SU-DHL-6 (cell line): ENCODE data around the gene UGT2A3.
"Not testable (repeated sequence)": the region's sequence is repeated elsewhere in the genome, so short reads cannot be mapped to it uniquely, and the experiment has no call there.

Experiments
- H2AFZ ChIP-seq: fragments of 200-600 bp; sonication (generic); 2 replicates; pipeline ENCODE4 v1.6.1; 2014; ENCODE audit warnings: low read depth, mild to moderate bottlenecking, moderate library complexity, mixed read lengths, antibody characterized with exemption, low read length; ENCODE audit not compliant: severe bottlenecking
- H3F3A ChIP-seq: fragments of 200-600 bp; shearing (Covaris generic); 2 replicates; pipeline ENCODE4 v1.6.0; 2016; ENCODE audit warnings: antibody characterized with exemption, mild to moderate bottlenecking; ENCODE audit not compliant: insufficient read depth
- H3K27ac ChIP-seq: fragments of 200-600 bp; sonication (generic); 2 replicates; pipeline ENCODE4 v1.5.1; 2016; ENCODE audit warnings: low read depth, mild to moderate bottlenecking, low read length, moderate library complexity, mixed read lengths
- H3K27me3 ChIP-seq: fragments of 200-600 bp; sonication (generic), shearing (Covaris generic); 2 replicates; pipeline ENCODE4 v1.6.0; 2014; ENCODE audit warnings: mild to moderate bottlenecking, low read length
- H3K36me3 ChIP-seq: fragments of 200-600 bp; sonication (generic); 2 replicates; pipeline ENCODE4 v1.6.1; 2014; ENCODE audit warnings: mild to moderate bottlenecking, low read length, mixed read lengths
- H3K4me2 ChIP-seq: fragments of 300-600, 200-600 bp; shearing (Covaris generic), sonication (generic); 2 replicates; pipeline ENCODE4 v1.6.0; 2014; ENCODE audit warnings: low read length, low read depth, mild to moderate bottlenecking; ENCODE audit not compliant: poor library complexity, severe bottlenecking
- H3K4me3 ChIP-seq: fragments of 200-600 bp; sonication (generic); 2 replicates; pipeline ENCODE4 v1.5.1; 2014; ENCODE audit warnings: antibody characterized with exemption, low read length, mild to moderate bottlenecking, mixed read lengths; ENCODE audit not compliant: insufficient read depth, poor library complexity, severe bottlenecking
- H3K79me2 ChIP-seq: fragments of 200-600 bp; sonication (generic); 2 replicates; pipeline ENCODE4 v1.6.1; 2014; ENCODE audit warnings: mild to moderate bottlenecking, low read length, moderate library complexity; ENCODE audit not compliant: insufficient read depth
- H3K9ac ChIP-seq: fragments of 200-600 bp; sonication (generic); 2 replicates; pipeline ENCODE4 v1.7.0; 2014; ENCODE audit warnings: mild to moderate bottlenecking, low read length
- H3K9me2 ChIP-seq: fragments of 200-600 bp; sonication (generic); replicated peaks from 2 replicates; pipeline ENCODE4 v1.6.1; 2014; ENCODE audit warnings: low read length; ENCODE audit not compliant: insufficient read depth
- H3K9me3 ChIP-seq: fragments of 200-600 bp; sonication (generic); 2 replicates; pipeline ENCODE4 v1.6.1; 2014; ENCODE audit warnings: low read length, mixed read lengths; ENCODE audit not compliant: insufficient read depth
- H4K20me1 ChIP-seq: fragments of 200-600 bp; sonication (generic); 2 replicates; pipeline ENCODE4 v1.6.1; 2014; ENCODE audit warnings: low read depth, mild to moderate bottlenecking, antibody characterized with exemption, low read length, moderate library complexity, mixed read lengths
- EZH2phosphoT487 ChIP-seq: fragments of 200-600 bp; sonication (generic), shearing (Covaris generic); conservative IDR thresholded peaks from 2 replicates; pipeline ENCODE4 v1.6.1; 2018; ENCODE audit warnings: mild to moderate bottlenecking, antibody characterized with exemption, low read length, moderate library complexity, mixed read lengths
- TF ChIP-seq, protein P1 (sequence below): fragments of 200-600 bp; sonication (generic); IDR thresholded peaks from one replicate; pipeline ENCODE4 v1.5.1; 2017; ENCODE audit warnings: antibody characterized with exemption, mild to moderate bottlenecking, low read length, moderate library complexity; ENCODE audit not compliant: insufficient read depth, poor library complexity, severe bottlenecking

Gene UGT2A3

DNA sequence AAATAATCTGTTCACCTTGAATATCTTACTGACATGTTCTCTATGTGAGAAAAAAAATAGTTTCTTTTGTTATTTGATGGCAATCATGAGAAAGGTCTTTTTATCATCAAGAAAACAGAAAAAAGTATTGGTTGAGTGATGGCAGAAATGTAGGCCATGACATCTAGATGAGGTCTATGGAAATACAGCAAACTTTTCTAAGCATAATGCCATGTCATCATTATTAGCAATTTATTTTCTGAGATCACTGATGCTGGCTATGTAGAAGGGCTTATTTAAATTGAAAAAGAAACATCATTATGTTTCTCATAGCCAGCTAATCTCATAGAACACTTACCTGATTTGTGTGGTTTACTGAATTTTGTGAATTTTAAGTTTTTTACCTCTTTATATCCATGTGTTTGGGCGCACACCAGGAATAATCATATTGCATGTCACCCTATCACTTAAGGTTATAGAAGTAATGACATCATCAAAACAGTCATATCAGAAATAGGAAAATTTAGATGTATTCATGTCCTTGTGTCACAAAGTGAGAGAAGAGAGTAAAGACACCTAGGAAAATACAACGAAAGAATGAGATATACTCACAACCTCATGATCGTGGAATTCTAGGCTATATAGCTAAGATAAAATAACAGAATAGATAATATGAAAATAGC lies 22.4 kb downstream of the UGT2A3 start:
- TF ChIP-seq, protein P1, sequence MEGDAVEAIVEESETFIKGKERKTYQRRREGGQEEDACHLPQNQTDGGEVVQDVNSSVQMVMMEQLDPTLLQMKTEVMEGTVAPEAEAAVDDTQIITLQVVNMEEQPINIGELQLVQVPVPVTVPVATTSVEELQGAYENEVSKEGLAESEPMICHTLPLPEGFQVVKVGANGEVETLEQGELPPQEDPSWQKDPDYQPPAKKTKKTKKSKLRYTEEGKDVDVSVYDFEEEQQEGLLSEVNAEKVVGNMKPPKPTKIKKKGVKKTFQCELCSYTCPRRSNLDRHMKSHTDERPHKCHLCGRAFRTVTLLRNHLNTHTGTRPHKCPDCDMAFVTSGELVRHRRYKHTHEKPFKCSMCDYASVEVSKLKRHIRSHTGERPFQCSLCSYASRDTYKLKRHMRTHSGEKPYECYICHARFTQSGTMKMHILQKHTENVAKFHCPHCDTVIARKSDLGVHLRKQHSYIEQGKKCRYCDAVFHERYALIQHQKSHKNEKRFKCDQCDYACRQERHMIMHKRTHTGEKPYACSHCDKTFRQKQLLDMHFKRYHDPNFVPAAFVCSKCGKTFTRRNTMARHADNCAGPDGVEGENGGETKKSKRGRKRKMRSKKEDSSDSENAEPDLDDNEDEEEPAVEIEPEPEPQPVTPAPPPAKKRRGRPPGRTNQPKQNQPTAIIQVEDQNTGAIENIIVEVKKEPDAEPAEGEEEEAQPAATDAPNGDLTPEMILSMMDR: no peak
- no peak for TF ChIP-seq EZH2phosphoT487

DNA sequence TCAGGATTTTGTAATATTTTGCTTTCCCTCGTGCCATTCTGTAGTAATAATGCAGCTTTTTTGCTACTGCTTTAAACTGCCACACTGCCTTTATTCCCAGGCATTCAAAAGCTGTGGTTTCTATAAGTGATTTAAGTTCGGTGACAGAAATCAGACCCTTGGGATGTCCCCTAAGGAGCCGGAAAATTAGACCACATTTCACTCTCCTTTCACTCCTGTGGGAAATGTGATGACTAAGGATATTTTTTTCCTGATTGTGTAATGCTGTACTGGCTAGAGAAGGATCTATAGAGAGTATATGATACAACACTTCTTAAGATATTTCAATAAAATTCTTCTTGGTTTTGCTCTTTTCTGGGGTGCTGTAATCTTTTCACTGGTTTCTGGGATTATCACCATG lies 24.4 kb downstream of the UGT2A3 start:
- no peak overlapping the region for H3K4me3 ChIP-seq
- H3K9me3 ChIP-seq: no peaks in the 10 kb centered on the region
- H3K9me2 ChIP-seq: no peaks in the 10 kb centered on the region
- H3K36me3 ChIP-seq: no peaks in the 10 kb centered on the region
- H3F3A ChIP-seq: no peaks in the 10 kb centered on the region
- no peak overlapping the region for H3K27ac ChIP-seq
- no peak overlapping the region for H3K4me2 ChIP-seq
- no peak for TF ChIP-seq EZH2phosphoT487
- TF ChIP-seq, protein P1: no peak
- H4K20me1 ChIP-seq: no peaks in the 10 kb centered on the region
- H3K27me3 ChIP-seq: no peaks in the 10 kb centered on the region
- H2AFZ ChIP-seq: no peak overlapping the region
- H3K79me2 ChIP-seq: no peaks in the 10 kb centered on the region
- no peak overlapping the region for H3K9ac ChIP-seq

More for the DNA sequence above, 22.4 kb downstream of the UGT2A3 start:
- Histone ChIP-seq H3K27ac (no peak overlapping the region), H3K9ac (no peak overlapping the region), H4K20me1 (no peaks in the 10 kb centered on the region), H3K4me3 (no peak overlapping the region), H3K9me3 (no peaks in the 10 kb centered on the region), H2AFZ (no peak overlapping the region), H3K79me2 (no peaks in the 10 kb centered on the region), H3K36me3 (no peaks in the 10 kb centered on the region), H3F3A (no peaks in the 10 kb centered on the region), H3K4me2 (no peak overlapping the region), H3K9me2 (no peaks in the 10 kb centered on the region), H3K27me3 (no peaks in the 10 kb centered on the region)

DNA sequence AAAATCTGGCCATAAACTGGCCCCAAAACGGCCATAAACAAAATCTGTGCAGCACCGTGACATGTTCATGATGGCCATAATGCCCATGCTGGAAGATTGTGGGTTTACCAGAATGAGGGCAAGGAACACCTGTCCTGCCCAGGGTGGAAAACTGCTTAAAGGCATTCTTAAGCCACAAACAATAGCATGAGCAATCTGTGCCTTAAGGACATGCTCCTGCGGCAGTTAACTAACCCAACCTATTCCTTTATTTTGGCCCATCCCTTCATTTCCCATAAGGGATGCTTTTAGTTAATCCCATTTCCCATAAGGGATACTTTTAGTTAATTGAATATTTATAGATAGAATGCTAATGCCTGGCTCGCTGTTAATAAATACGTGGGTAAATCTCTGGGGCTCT lies 29.4 kb downstream of the UGT2A3 start:
- not testable (repeated sequence) for H3K79me2 ChIP-seq, H3F3A ChIP-seq, H4K20me1 ChIP-seq, H3K4me2 ChIP-seq, H3K36me3 ChIP-seq, H3K9ac ChIP-seq, H3K9me3 ChIP-seq, H3K27me3 ChIP-seq, H3K9me2 ChIP-seq, H3K4me3 ChIP-seq, H3K27ac ChIP-seq, H2AFZ ChIP-seq

DNA sequence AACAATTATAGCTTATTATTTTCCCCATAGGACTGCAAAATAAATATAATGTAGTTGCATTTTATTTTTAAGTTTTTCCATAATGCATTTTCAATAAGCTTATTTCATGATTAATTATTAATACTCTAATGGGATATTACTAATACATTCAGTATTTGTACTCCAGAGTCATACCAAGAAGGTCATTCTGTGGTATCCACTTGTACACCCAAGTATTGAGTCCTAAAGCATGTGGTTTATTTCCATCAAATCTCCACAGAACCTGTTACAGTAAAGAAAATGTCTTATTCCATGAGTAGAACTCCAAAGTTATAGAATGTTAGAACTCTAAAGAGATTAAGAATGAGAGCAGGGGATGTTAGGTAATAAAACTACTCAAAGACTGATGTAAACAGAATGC lies 30.6 kb downstream of the UGT2A3 start:
- Histone ChIP-seq H3K9me2 (no peaks in the 10 kb centered on the region), H3K9ac (no peak overlapping the region), H3K9me3 (no peaks in the 10 kb centered on the region), H2AFZ (no peak overlapping the region), H3K4me2 (no peak overlapping the region), H3F3A (no peaks in the 10 kb centered on the region), H3K36me3 (no peaks in the 10 kb centered on the region), H3K27ac (no peak overlapping the region), H3K27me3 (no peaks in the 10 kb centered on the region), H4K20me1 (no peaks in the 10 kb centered on the region), H3K4me3 (no peak overlapping the region), H3K79me2 (no peaks in the 10 kb centered on the region)
- no peak for TF ChIP-seq EZH2phosphoT487
- TF ChIP-seq, protein P1: no peak
